Gastroesophageal sphincter (tissue), 4 donors: Measurements from ENCODE around the gene FPR2. TPM values are rescaled to one million over a fixed set of nuclear protein-coding genes. Genes with fewer than 3 reads are reported as not detected.

Experiments
- ATAC-seq: fragments of 150-250 bp; one replicate; pipeline ENCODE4 v1.9.1; 2016; ENCODE audit warnings: mild to moderate bottlenecking, moderate library complexity
- H3K27ac ChIP-seq, 4 donors: fragments of 200-600 bp; sonication (generic) in 3 of 4; 1 replicate in 3 of 4; 2 replicates in 1 of 4; pipeline ENCODE4 v1.5.1; 2016 to 2019
- H3K27me3 ChIP-seq: fragments of 200-600 bp; sonication (generic); one replicate; pipeline ENCODE4 v1.5.1; 2019
- H3K36me3 ChIP-seq, 2 donors: fragments of 200-600 bp; sonication (generic); one replicate each; pipeline ENCODE4 v1.5.1; 2019; ENCODE audit warnings: control low read depth in 1 of 2
- H3K4me1 ChIP-seq, 3 donors: fragments of 200-600 bp; sonication (generic); 1 replicate in 2 of 3; 2 replicates in 1 of 3; pipeline ENCODE4 v1.5.1; 2016 to 2019; ENCODE audit warnings: control low read depth in 2 of 3
- H3K4me3 ChIP-seq, 2 donors: fragments of 200-600 bp; sonication (generic); one replicate each; pipeline ENCODE4 v1.5.1; 2019; ENCODE audit warnings: mild to moderate bottlenecking in 1 of 2, moderate library complexity in 1 of 2
- H3K9me3 ChIP-seq, 3 donors: fragments of 200-600 bp; sonication (generic); one replicate each; pipeline ENCODE4 v1.5.1; 2017 to 2019; ENCODE audit warnings: control low read depth in 2 of 3
- EP300 ChIP-seq: sonication (generic); formaldehyde crosslinking; IDR thresholded peaks from one replicate; pipeline ENCODE4 v1.6.1; 2017; ENCODE audit warnings: antibody characterized with exemption, mild to moderate bottlenecking
- POLR2A ChIP-seq, 2 donors: fragments of 450-650 bp; IDR thresholded peaks; one replicate each; pipeline ENCODE4 v1.6.1; 2017; ENCODE audit warnings: antibody characterized with exemption in 2 of 2, mild to moderate bottlenecking in 2 of 2, moderate library complexity in 1 of 2
- POLR2AphosphoS5 ChIP-seq: sonication (generic); formaldehyde crosslinking; IDR thresholded peaks from one replicate; pipeline ENCODE4 v1.6.1; 2017; ENCODE audit warnings: antibody characterized with exemption
- WGBS, 2 donors: methylation state at CpG; one replicate each; pipeline ENCODE4 v1.1.5; 2018; ENCODE audit warnings: low coverage in 1 of 2; 5-methylcytosine and 5-hydroxymethylcytosine counted together
- total RNA-seq, 4 donors: library from RNA; depleted of rRNA; stranded (reverse); fragments of >200 nt; gene quantifications; one replicate each; pipeline ENCODE4 v1.1.0, GENCODE V29; 2016
- TF ChIP-seq, protein P1 (sequence below), 4 experiments: fragments of 200-600 bp in 2 of 4; fragments of 450-650 bp in 2 of 4; sonication (generic) in 1 of 4; IDR thresholded peaks; one replicate each; pipeline ENCODE4 v1.5.1; 2017 to 2019; ENCODE audit warnings: antibody characterized with exemption in 4 of 4, mild to moderate bottlenecking in 2 of 4, moderate library complexity in 2 of 4

The FPR2 gene
- total RNA-seq, 4 donors from 2014 or later = 1.8 to 2.2 TPM; not detected in 2

GRCh38 chr19:51792932-51793331 is 32.0 kb downstream of the FPR2 start:
- WGBS, 2 donors = 61 to 72% methylated on average over 2 of the region's 2 CpGs
- H3K27me3 ChIP-seq = peaks cover 34% of the 10 kb centered on the region
- ATAC-seq = no peak
- TF ChIP-seq, protein P1, sequence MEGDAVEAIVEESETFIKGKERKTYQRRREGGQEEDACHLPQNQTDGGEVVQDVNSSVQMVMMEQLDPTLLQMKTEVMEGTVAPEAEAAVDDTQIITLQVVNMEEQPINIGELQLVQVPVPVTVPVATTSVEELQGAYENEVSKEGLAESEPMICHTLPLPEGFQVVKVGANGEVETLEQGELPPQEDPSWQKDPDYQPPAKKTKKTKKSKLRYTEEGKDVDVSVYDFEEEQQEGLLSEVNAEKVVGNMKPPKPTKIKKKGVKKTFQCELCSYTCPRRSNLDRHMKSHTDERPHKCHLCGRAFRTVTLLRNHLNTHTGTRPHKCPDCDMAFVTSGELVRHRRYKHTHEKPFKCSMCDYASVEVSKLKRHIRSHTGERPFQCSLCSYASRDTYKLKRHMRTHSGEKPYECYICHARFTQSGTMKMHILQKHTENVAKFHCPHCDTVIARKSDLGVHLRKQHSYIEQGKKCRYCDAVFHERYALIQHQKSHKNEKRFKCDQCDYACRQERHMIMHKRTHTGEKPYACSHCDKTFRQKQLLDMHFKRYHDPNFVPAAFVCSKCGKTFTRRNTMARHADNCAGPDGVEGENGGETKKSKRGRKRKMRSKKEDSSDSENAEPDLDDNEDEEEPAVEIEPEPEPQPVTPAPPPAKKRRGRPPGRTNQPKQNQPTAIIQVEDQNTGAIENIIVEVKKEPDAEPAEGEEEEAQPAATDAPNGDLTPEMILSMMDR (IDR thresholded peaks at IDR 0.05) = no peak
- TF ChIP-seq POLR2A (IDR thresholded peaks at IDR 0.05) (no peak), EP300 (no peak), POLR2AphosphoS5 (no peak)
- H3K27ac ChIP-seq = no peak overlapping the region
- H3K4me3 ChIP-seq = no peak overlapping the region
- H3K9me3 ChIP-seq = peaks cover 0 to 5% (median 0%) of the 10 kb centered on the region in 3 donors
- no peaks in the 10 kb centered on the region for H3K36me3 ChIP-seq
- no peaks in the 10 kb centered on the region for H3K4me1 ChIP-seq

DNA sequence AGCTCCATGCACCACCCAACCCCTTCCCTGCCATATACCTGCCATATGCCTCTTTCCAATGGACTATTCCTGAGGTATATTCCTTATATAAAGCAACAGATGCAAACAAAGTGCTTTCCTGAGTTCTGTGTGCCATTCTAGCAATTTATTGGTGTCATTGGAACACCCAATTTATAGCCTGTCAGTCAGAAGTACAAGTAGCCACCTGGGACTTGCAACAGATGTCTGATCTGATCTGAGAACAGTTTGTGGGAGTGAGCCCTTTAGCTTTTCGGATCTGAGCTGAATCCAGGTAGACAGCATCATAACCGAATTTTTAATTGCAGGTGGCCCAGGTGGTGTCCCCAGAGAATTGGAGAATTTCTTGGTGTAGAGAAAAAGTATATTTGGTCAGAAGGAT is 33.0 kb downstream of the FPR2 start:
- no peak for ATAC-seq
- 69 to 94% methylated on average over 2 of the region's 2 CpGs for WGBS, 2 donors
- H3K27ac ChIP-seq = no peak overlapping the region
- H3K27me3 ChIP-seq = peaks cover 27% of the 10 kb centered on the region
- no peak for TF ChIP-seq POLR2AphosphoS5
- no peak for TF ChIP-seq EP300
- TF ChIP-seq, protein P1 (IDR thresholded peaks at IDR 0.05) = no peak
- no peak for TF ChIP-seq POLR2A (IDR thresholded peaks at IDR 0.05)
- H3K9me3 ChIP-seq = peaks cover 0 to 5% (median 0%) of the 10 kb centered on the region in 3 donors
- H3K4me3 ChIP-seq = no peak overlapping the region
- H3K4me1 ChIP-seq = peaks cover 0 to 5% (median 0%) of the 10 kb centered on the region in 3 donors
- H3K36me3 ChIP-seq = no peaks in the 10 kb centered on the region

- TF ChIP-seq, protein P1 (IDR thresholded peaks at IDR 0.05) = no peak
- TF ChIP-seq POLR2A (IDR thresholded peaks at IDR 0.05) = no peak
- no peak for TF ChIP-seq POLR2AphosphoS5
- TF ChIP-seq EP300 = no peak
- peak within 1 kb of the TSS in 1 of 2 donors; percentile 24 for H3K4me3 ChIP-seq
- peaks cover 17% of the 10 kb centered on the region for H3K27me3 ChIP-seq
- WGBS, 2 donors = 54 to 60% methylated on average over 2 of the region's 2 CpGs
- peaks cover 0 to 5% (median 0%) of the 10 kb centered on the region in 3 donors for H3K9me3 ChIP-seq
- ATAC-seq = no peak
- no peak within 1 kb of the TSS for H3K27ac ChIP-seq
- H3K36me3 ChIP-seq = no peaks in the 10 kb centered on the region
- peaks cover 0 to 15% (median 0%) of the 10 kb centered on the region in 3 donors for H3K4me1 ChIP-seq
Observed at GRCh38 chr19:51794885-51795490, 34.0 kb downstream of the FPR2 start, which contains the start of gene FPR3. TSS of gene FPR3 (plus strand) at chr19:51795157. CDS start at chr19:51823749, 28,592 bp downstream.

DNA sequence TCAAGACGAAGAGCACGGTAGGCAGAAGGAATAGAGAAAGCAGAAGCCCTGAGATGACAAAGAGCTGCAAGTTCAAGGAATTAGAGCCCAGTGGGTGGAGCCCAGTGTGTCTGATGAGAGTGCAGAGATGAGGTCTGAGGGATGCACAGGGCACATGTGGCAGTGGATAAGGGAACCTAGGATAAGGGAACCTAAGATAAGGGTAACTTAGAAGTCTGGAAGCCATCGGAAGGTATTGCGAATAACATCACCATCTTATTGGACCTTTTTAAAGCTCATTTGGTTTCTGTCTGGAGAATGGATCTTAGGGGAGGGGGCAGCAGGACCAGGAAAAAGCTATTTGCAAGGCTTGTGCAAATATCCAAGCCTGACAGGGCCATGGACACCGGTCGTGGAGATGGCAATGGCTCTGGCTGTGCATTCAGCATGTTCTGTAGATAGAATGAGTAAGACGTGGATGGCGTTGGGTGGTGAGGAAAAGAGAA is 35.3 kb downstream of the FPR2 start:
- Histone ChIP-seq H3K9me3 (peaks cover 0 to 5% (median 0%) of the 10 kb centered on the region in 3 donors), H3K36me3 (no peaks in the 10 kb centered on the region), H3K27me3 (peaks cover 17% of the 10 kb centered on the region), H3K4me1 (peaks cover 0 to 18% (median 0%) of the 10 kb centered on the region in 3 donors), H3K4me3 (peak overlapping the region in 1 of 2 donors; percentile 24), H3K27ac (peak overlapping the region in 1 of 4 donors; percentile 10)
- no peak for ATAC-seq
- TF ChIP-seq POLR2AphosphoS5 (no peak), POLR2A (IDR thresholded peaks at IDR 0.05) (no peak), EP300 (no peak)
- TF ChIP-seq, protein P1 (IDR thresholded peaks at IDR 0.05) = no peak
- WGBS, 2 donors = 70 to 91% methylated on average over 8 of the region's 8 CpGs

- peak overlapping the region in 1 of 2 donors; percentile 24 for H3K4me3 ChIP-seq
- no peak for ATAC-seq
- peaks cover 0 to 5% (median 0%) of the 10 kb centered on the region in 3 donors for H3K9me3 ChIP-seq
- H3K36me3 ChIP-seq = no peaks in the 10 kb centered on the region
- H3K4me1 ChIP-seq = peaks cover 0 to 18% (median 0%) of the 10 kb centered on the region in 3 donors
- H3K27ac ChIP-seq = no peak overlapping the region
- WGBS, 2 donors = 60 to 78% methylated on average over 4 to 5 of the region's 5 CpGs
- H3K27me3 ChIP-seq = peaks cover 13% of the 10 kb centered on the region
- TF ChIP-seq, protein P1 (IDR thresholded peaks at IDR 0.05) = no peak
- TF ChIP-seq POLR2AphosphoS5 = no peak
- no peak for TF ChIP-seq EP300
- no peak for TF ChIP-seq POLR2A (IDR thresholded peaks at IDR 0.05)
Observed at GRCh38 chr19:51797480-51797879, 36.5 kb downstream of the FPR2 start.
